ENCODE results near the gene SERINC5.
"Not testable (repeated sequence)": the region's sequence is repeated elsewhere in the genome, so short reads cannot be mapped to it uniquely, and the experiment has no call there.

SERINC5 gene

GRCh38 chr5:80159133-80159815 is 96.6 kb downstream of the SERINC5 start:
- Histone ChIP-seq H3K27ac (replicated peaks) (no peak overlapping the region), H3K4me3 (replicated peaks; ENCODE audit: insufficient read depth, low read length) (no peak overlapping the region), H3K27me3 (ENCODE audit: insufficient read depth, poor library complexity, severe bottlenecking) (no peaks in the 10 kb centered on the region)
- no peak for DNase-seq (ENCODE audit: low read depth in 1 of 2, low spot score in 1 of 2)
- TF ChIP-seq SPI1 (IDR thresholded peaks at IDR 0.05; ENCODE audit: borderline replicate concordance, low read depth) (no peak), CTCF (IDR thresholded peaks at IDR 0.05; ENCODE audit: insufficient read depth, low read length) (no peak), POLR2AphosphoS5 (IDR thresholded peaks at IDR 0.05; ENCODE audit: low read depth) (no peak), REST (IDR thresholded peaks at IDR 0.05; ENCODE audit: insufficient replicate concordance, low read depth) (no peak)

GRCh38 chr5:80156156-80156555 is 99.7 kb downstream of the SERINC5 start:
- Histone ChIP-seq H3K27me3 (ENCODE audit: insufficient read depth, poor library complexity, severe bottlenecking) (no peaks in the 10 kb centered on the region), H3K27ac (replicated peaks) (no peak overlapping the region), H3K4me3 (replicated peaks; ENCODE audit: insufficient read depth, low read length) (no peak overlapping the region)
- no peak for DNase-seq (ENCODE audit: low read depth in 1 of 2, low spot score in 1 of 2)
- TF ChIP-seq GABPA (IDR thresholded peaks at IDR 0.05; ENCODE audit: low read depth) (no peak), POLR2AphosphoS5 (IDR thresholded peaks at IDR 0.05; ENCODE audit: low read depth) (no peak), CTCF (IDR thresholded peaks at IDR 0.05; ENCODE audit: insufficient read depth, low read length) (no peak), SPI1 (IDR thresholded peaks at IDR 0.05; ENCODE audit: borderline replicate concordance, low read depth) (no peak), REST (IDR thresholded peaks at IDR 0.05; ENCODE audit: insufficient replicate concordance, low read depth) (no peak)

- no peak overlapping the region for H3K27ac ChIP-seq (replicated peaks)
- H3K4me3 ChIP-seq (replicated peaks; ENCODE audit: insufficient read depth, low read length) = no peak overlapping the region
- no peak for DNase-seq (ENCODE audit: low read depth in 1 of 2, low spot score in 1 of 2)
- H3K27me3 ChIP-seq (ENCODE audit: insufficient read depth, poor library complexity, severe bottlenecking) = no peaks in the 10 kb centered on the region
- TF ChIP-seq CTCF (IDR thresholded peaks at IDR 0.05; ENCODE audit: insufficient read depth, low read length) (no peak), REST (IDR thresholded peaks at IDR 0.05; ENCODE audit: insufficient replicate concordance, low read depth) (no peak), SPI1 (IDR thresholded peaks at IDR 0.05; ENCODE audit: borderline replicate concordance, low read depth) (no peak), POLR2AphosphoS5 (IDR thresholded peaks at IDR 0.05; ENCODE audit: low read depth) (no peak), GABPA (IDR thresholded peaks at IDR 0.05; ENCODE audit: low read depth) (no peak)
These were observed 101.1 kb downstream of the SERINC5 start for GRCh38 chr5:80154749-80155148.

GRCh38 chr5:80154289-80154688 is 101.6 kb downstream of the SERINC5 start:
- not testable (repeated sequence) for H3K27ac ChIP-seq (replicated peaks); H3K4me3 ChIP-seq (replicated peaks; ENCODE audit: insufficient read depth, low read length); H3K27me3 ChIP-seq (ENCODE audit: insufficient read depth, poor library complexity, severe bottlenecking); DNase-seq (ENCODE audit: low read depth in 1 of 2, low spot score in 1 of 2)
